HG03521 (cell line): ENCODE data around the gene CHRNA9.

Experiments
- ATAC-seq: cut with Tn5 transposase; IDR thresholded peaks from one replicate; pipeline ENCODE4 v1.9.1; 2021; ENCODE audit warnings: mild to moderate bottlenecking, moderate library complexity; ENCODE audit not compliant: unreplicated experiment

CHRNA9 gene

DNA sequence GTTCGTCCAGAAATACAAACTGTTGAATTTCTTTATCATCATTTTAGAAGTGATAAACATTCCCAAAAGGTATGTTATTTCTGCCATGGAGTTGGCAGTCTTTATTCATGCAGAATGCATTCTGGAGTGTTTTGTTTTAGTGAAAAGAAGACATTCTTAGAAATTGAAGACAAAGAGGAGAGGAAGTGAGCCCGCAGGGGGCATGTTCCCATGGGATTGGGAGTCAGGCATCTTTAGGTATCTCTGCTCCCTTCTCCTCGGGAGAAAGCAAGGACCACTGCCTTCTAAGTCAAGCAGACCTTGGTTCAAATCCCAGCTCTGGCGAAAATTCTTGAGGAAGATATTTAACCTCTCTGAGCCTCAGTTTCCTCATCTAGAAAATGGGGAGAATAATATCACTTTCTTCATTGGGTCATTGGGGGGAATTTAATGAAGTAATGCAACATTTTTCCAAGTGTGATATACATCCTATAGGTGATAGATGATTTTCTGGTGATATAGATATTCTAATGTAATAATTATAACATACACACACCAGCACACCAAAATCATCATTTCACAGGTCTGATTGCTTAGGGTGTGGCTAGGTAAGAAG is 26.5 kb upstream of the CHRNA9 start:
- ATAC-seq: no peak

DNA sequence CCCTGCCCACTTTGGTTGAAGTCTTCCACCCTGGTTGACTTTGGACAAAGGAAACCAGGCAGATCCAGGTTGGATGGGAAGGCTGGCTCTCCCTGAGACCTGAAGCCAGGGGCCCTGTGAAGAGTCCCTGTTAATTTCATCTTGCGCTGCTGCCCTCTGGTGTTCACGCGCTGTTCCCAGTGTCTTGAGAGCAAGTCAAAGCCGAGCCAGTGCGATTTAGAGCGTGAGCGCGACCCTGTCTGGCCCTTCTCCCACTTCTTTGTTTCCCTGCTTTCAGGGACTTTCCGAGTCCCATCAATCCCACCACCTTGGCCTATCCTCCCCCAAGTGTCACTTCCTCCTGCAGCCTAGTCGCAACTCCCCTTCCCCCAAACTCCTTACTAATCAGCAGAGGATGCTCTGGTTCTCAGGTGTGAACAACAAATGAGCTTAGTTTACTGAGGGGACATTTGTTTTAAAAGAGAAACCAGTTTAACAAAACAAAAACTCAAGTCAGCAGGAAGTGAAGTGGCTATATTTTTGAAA is 25.8 kb upstream of the CHRNA9 start:
- no peak for ATAC-seq

GRCh38 chr4:40310225-40310624 is 24.9 kb upstream of the CHRNA9 start:
- no peak for ATAC-seq

DNA sequence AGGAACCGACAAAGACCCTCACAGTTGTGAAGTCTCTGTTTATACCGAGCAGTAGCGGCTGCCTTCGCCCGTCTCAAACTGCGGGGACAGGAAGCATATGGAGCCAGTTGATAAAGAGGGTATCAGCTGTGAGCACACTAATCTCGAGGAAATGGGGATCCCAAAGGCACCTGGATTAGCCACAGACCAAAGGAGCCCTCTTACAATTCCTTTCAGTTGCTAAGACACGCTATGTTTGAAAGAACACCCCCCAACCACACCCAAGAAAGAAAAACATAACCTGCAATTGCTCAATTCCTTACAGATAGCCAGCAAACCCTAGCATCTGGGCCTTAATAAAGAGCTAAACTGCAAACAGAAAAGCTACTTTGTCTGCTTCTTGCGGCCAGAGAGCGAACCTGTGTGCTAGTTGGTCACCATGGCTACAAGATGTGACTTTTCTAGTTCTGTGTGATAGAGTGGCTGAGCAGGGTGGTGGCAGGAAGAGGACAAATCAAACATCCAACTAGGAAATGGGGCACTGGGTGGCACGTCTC is 23.3 kb upstream of the CHRNA9 start:
- no peak for ATAC-seq

DNA sequence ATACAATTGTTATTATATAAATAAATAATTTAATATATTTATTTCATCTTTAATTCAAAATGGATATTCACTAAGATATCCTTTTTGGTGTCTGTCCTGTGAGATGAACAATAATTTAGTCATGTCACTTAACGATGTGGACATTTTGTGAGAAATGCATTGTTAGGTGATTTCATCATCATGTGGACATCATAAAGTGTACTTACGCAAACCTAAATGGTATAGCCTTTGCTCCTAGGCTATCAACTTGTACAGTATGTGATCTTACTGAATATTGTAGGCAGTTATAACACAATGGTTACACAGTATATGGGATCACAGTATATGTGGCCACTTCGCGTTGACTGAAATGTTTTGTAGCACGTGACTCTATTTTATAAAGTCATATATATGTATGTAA is 20.2 kb upstream of the CHRNA9 start:
- ATAC-seq: no peak

GRCh38 chr4:40316333-40316781 is 18.8 kb upstream of the CHRNA9 start:
- no peak for ATAC-seq

DNA sequence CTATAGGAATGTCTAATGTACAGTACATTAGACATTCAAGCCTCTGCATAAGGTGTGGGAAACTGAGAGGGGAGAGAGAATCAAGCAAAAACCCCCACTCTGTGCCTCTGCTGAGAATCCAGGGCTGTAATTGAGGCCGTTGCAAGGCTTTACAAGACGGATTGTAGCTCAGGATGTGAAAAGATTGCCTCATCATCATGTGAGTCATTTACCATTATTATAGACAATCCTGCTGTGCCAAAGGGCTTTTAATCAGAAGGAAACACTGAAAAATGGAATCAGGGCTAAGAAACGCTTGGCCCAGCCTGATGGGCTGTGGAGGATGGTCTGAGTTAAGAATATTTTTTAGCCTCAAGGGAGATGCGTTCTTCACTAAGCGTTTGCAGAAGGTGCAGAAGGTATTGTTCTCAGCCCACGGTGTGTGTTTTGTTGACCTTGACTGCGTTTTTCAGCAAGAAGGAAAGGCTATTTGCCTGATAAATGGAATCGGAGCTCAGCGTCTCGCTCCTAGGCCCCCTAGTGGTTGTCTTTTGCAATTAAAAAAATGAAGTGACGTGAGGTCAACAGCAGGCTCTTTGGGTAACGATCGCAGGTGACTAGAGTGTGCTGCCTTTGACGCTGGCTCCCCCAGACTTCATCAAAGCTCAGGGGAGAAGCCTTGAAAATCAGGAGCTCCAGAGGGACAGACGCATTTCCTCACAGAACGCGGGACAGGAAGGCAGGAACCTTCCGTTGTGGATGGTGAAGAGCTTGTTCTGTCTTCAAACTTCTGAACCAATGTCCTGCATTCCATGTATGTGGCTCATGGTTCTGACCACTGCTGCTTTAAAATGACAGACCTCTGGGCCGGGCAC is 18.1 kb upstream of the CHRNA9 start:
- ATAC-seq: no peak

DNA sequence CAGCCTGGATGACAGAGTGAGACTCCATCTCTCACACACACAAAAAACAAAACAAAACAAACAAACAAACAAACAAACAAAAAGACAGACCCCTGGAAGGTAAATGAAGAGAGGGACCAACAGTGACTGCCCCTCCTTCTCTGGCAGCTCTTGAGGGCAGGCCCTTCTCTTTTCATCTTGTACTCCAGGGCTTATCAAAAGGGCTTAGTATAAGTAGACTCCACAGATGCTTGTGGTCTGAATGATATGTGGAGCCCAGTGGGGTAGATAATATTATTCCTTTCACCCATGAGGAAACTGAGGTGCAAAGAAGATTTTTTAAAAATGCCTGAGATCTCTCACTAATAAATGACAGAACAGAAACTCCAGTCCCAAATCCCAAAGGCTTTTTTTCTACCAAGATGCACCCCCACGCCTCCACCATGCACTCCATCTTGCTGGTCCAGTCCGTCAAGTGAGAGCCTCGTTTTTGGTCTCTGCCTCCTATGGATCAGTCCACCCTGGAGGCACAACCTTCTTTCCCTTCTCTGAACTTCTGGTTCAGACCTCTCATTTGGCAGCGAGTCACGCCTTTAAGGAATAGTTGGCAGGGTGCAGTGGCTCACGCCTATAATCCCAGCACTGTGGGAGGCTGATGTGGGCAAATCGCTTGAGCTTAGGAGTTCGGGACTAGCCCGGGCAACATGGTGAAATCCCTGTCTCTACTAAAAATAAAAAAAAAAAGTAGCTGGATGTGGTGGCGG is 17.0 kb upstream of the CHRNA9 start:
- no peak for ATAC-seq

DNA sequence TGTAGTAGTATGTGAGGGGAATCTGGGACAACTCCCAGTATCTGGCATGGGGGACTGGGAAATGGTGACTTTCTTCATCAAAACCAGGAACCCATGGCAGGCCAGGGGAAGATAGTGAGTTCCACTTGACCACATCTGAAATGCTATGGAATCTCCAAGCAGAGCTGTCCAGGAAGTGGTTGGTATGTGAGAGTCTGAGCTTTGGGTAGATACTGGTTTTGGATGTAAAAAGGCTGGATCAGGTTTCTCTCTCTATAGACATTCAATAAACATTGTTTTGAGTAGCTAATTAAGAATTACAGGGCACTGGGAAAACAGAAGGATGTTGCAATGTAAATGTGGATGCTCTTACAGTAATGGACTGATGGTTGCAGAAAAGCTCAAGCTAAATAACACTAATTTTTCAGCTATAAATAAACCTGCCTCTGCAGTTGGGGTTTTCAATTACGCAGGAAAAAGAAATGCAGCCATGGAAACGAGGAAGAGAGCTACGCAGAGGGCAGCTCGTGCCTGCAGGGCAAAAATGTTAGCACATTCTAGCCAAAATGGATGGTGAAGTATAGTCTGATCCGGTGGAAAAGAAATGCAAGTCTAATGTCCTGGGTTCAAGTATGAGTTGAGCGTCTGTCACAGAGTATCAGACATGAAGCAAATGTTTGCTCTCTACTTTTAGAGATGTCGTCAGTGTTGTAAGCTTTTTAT is 13.4 kb upstream of the CHRNA9 start:
- no peak for ATAC-seq

- ATAC-seq: no peak
These were observed 12.3 kb upstream of the CHRNA9 start for GRCh38 chr4:40322811-40323210.

DNA sequence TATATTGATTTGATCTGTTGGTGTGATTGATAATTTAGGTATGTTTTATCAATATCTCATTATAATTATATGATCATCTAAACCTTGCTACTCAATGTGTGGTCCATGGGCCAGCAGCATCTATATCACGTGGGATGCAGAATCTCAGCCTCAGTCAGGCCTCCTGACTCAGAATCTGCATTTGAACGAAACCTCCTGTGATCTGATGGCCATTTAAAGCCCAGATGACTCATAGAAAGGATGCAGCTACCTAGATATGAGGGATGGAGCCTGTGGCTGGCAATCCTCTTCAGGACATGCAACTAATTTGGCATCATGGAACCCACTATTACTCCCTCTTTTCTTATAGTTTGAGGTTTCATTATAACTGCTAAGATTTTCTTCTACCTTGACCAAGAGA is 11.3 kb upstream of the CHRNA9 start:
- no peak for ATAC-seq

DNA sequence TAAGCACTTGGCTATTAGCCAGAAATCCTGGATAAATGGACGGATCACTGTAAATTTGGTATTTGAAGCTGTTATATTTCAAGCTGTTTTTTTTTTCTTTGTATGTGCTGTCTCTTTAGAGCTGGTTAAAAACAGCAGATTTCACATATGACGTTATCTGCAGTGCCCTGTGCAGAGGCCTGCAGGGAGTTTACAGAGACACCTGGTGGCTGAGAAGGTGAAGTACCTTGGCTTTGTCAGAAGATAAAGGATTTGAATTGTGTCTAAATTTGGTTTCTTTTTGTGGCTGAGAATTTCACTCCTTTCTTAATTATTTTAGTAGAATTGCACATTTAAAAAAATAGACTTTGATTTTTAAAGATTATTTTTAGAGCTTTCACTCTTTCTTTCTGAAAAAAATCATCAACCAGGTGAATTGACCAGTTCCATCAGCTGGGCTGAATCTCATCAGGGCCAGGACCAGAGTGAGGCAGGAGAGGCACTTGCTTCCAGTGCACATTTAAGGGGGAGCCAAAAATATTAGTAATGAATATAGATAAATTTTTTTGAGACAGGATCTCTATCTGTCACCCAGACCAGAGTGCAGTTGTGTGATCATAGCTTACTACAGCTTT is 9.6 kb upstream of the CHRNA9 start:
- peak; percentile 82 for ATAC-seq

DNA sequence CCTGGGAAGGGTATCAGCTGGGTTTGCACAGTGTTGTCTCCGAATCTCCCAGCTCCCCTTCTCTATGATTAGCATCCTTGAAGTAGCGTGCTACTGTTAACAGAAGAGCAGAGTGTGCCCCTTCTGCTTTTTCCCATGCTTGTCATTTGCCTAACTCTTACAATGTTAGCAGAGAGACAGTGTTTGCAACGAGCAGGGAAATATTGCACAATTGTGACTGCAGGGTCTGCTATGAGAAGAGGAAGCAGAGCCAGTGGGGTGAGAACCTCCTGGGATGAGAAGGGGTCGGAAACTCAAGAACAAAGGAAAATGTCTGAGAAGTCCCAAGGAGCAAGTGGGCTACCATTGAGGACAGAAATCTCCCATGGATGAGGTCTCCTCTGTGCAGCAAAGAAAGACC is 7.8 kb upstream of the CHRNA9 start:
- no peak for ATAC-seq

DNA sequence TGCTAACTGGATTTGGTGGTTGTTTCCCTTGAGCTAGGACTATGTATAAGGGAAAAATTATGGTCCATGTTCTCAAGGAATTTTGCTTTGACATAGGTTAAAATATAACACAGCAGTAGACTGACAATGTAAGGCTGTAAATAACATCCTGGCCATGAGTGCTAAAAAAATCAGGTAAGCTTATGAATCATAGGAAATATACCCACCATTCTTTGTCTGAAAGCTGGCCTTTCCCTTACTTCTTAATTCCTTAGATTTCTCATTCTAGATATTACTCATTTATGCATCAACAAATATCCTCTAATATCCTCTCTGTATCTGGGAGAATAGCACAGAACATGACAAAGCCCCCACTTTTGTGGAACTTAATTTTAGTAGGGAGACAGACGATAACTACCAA is 6.8 kb upstream of the CHRNA9 start:
- ATAC-seq: no peak

GRCh38 chr4:40329805-40330204 is 5.3 kb upstream of the CHRNA9 start:
- no peak for ATAC-seq

DNA sequence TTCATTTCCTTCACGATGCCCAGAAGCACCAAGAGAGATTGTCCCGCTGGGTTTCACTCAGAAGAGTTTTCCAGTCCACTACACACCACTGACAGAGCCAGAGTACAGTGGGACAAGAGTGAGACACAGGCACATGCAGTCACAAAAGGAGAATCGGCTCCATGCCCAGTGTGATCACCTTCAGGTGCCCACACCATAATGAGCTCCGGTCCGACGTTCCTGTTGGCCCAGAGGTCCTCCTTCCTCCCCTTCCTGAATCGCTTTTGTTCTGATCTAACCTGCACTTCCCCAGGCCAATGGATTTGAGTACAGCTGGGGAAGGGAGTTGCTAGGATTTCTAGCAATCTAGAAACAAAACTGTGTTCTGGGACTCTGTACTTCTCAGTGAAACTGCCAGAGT is 4.6 kb upstream of the CHRNA9 start:
- no peak for ATAC-seq

DNA sequence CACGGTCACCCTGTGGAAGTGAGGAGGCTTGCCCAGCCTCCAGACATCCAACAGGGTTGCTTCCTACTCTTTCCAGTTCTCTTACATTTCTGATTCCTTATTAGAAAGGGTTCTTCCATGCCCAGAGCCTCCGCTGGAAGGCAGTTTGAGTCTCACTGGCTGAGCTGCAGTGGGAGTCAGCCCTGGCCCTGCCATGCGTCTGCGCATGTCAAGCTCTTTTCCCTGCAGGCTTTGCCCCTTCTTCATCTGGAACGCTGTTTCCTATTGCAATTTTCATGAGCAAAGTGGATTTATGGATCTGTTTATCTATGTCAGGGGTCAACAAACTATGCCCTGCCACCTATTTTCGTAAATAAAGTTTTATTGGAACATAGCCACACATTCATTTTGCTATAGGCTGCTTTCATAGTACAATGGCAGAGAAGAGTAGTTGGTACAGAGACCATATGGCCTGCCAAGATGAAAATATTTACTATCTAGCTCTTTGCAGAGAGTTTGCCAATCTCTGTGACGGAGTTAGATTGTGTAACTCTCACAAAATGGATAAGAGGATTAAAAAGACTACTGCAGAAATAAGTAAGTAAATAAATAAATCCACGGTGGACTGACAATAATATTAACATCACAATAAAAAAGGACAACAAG is 3.9 kb upstream of the CHRNA9 start:
- ATAC-seq: no peak

- ATAC-seq: no peak
These were observed 3.2 kb upstream of the CHRNA9 start for GRCh38 chr4:40331961-40332360.

- no peak for ATAC-seq
These were observed 1.2 kb upstream of the CHRNA9 start for GRCh38 chr4:40333921-40334352.

DNA sequence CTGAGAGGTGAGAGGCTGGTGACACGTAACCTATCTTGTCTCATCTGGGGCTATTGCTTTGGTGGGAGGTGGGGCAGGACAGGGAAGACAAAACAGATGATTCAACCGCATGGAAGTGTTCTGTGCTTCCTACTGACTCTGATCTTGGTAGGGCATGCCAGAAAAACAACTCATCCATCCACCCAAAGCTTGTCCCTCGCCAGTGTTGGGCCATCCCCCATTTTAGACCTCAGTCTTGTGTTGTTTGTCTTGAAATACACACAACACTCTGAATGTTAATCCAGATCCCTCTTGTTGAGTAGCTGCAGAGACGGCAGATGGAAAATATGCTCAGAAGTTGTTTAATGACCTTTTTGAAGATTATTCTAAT is 377 bp downstream of the CHRNA9 start:
- ATAC-seq: no peak
